ENCODE data around the gene DRC3.
"Not testable (repeated sequence)": the region's sequence is repeated elsewhere in the genome, so short reads cannot be mapped to it uniquely, and the experiment has no call there.

Gene DRC3

GRCh38 chr17:17989618-17990017 is 17.0 kb downstream of the DRC3 start:
- no peak overlapping the region for H3K4me3 ChIP-seq (ENCODE audit: low read depth, low read length)

- H3K4me3 ChIP-seq (ENCODE audit: low read depth, low read length): no peak overlapping the region
Observed at GRCh38 chr17:17990282-17990681, 17.6 kb downstream of the DRC3 start.

GRCh38 chr17:17993366-17993765 is 20.7 kb downstream of the DRC3 start:
- H3K4me3 ChIP-seq (ENCODE audit: low read depth, low read length): no peak overlapping the region

- no peak overlapping the region for H3K4me3 ChIP-seq (ENCODE audit: low read depth, low read length)
Observed at GRCh38 chr17:17993852-17994251, 21.2 kb downstream of the DRC3 start.

GRCh38 chr17:17994271-17995069 is 21.8 kb downstream of the DRC3 start:
- H3K4me3 ChIP-seq (ENCODE audit: low read depth, low read length): no peak overlapping the region

- not testable (repeated sequence) for H3K4me3 ChIP-seq (ENCODE audit: low read depth, low read length)
Observed at GRCh38 chr17:17995887-17996286, 23.2 kb downstream of the DRC3 start.

- no peak overlapping the region for H3K4me3 ChIP-seq (ENCODE audit: low read depth, low read length)
Observed at GRCh38 chr17:17998934-17999333, 26.3 kb downstream of the DRC3 start.

GRCh38 chr17:17999364-18000029 is 26.8 kb downstream of the DRC3 start:
- no peak overlapping the region for H3K4me3 ChIP-seq (ENCODE audit: low read depth, low read length)

GRCh38 chr17:18000030-18000408 is 27.4 kb downstream of the DRC3 start:
- H3K4me3 ChIP-seq (ENCODE audit: low read depth, low read length): no peak overlapping the region

GRCh38 chr17:18002171-18002570 is 29.5 kb downstream of the DRC3 start:
- no peak overlapping the region for H3K4me3 ChIP-seq (ENCODE audit: low read depth, low read length)

- no peak overlapping the region for H3K4me3 ChIP-seq (ENCODE audit: low read depth, low read length)
Observed at GRCh38 chr17:18004345-18004744, 31.7 kb downstream of the DRC3 start.

- no peak overlapping the region for H3K4me3 ChIP-seq (ENCODE audit: low read depth, low read length)
Observed at GRCh38 chr17:18004884-18005305, 32.2 kb downstream of the DRC3 start.

GRCh38 chr17:18005496-18005895 is 32.8 kb downstream of the DRC3 start:
- H3K4me3 ChIP-seq (ENCODE audit: low read depth, low read length): no peak overlapping the region

GRCh38 chr17:18006495-18007239 is 34.0 kb downstream of the DRC3 start:
- no peak overlapping the region for H3K4me3 ChIP-seq (ENCODE audit: low read depth, low read length)

GRCh38 chr17:18008496-18009268 is 36.0 kb downstream of the DRC3 start:
- no peak overlapping the region for H3K4me3 ChIP-seq (ENCODE audit: low read depth, low read length)

- no peak overlapping the region for H3K4me3 ChIP-seq (ENCODE audit: low read depth, low read length)
Observed at GRCh38 chr17:18009609-18010420, 37.2 kb downstream of the DRC3 start.

- no peak overlapping the region for H3K4me3 ChIP-seq (ENCODE audit: low read depth, low read length)
Observed at GRCh38 chr17:18011286-18011685, 38.6 kb downstream of the DRC3 start.

GRCh38 chr17:18014006-18014405 is 41.3 kb downstream of the DRC3 start:
- H3K4me3 ChIP-seq (ENCODE audit: low read depth, low read length): no peak overlapping the region

- H3K4me3 ChIP-seq (ENCODE audit: low read depth, low read length): no peak overlapping the region
Observed at GRCh38 chr17:18015593-18015992, 42.9 kb downstream of the DRC3 start.

GRCh38 chr17:18016426-18016825 is 43.8 kb downstream of the DRC3 start:
- no peak overlapping the region for H3K4me3 ChIP-seq (ENCODE audit: low read depth, low read length)
